ENCODE results near the gene MMD. TPM values are rescaled to one million over a fixed set of nuclear protein-coding genes. Genes with fewer than 3 reads are reported as not detected.
"Not testable (repeated sequence)": the region's sequence is repeated elsewhere in the genome, so short reads cannot be mapped to it uniquely, and the experiment has no call there.

The MMD gene
- total RNA-seq, 6 experiments from 2014 or later, result 2.8 to 17.2 (median 12.4) TPM

DNA sequence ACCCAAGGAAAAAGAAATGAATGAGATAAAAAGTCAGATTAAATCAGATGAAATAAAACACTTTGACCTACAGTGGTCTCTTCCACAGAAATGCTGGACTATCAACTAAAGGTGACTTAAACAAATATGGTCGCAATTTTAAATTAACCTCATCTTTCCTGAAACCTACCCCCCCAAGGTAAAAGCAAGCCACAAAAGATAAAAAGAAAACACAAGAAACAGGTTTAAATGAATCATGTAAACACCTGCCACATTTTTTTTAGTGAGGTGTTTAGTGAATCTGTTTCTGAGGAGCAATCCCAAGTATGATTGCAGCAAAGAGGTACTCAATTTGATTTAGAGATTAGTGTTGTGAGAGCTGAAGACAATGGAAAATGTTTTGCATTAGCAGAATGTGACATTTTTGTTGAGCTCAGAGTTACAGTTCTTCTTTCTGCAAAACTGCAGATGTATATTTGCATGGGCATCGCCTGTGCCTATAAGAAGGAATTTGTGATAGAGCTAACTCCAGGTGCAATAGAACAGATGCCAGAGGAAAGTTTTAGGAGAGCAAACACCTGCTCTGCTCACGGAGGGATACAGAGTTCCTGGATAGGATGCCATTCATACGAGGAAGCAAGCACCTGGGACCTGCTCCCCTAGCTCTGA is 3.4 kb upstream of the MMD start:
- 54% methylated on average over 3 of the region's 4 CpGs for WGBS (ENCODE audit: insufficient coverage, low coverage, low lambda C conversion rate, missing lambda C conversion rate)

DNA sequence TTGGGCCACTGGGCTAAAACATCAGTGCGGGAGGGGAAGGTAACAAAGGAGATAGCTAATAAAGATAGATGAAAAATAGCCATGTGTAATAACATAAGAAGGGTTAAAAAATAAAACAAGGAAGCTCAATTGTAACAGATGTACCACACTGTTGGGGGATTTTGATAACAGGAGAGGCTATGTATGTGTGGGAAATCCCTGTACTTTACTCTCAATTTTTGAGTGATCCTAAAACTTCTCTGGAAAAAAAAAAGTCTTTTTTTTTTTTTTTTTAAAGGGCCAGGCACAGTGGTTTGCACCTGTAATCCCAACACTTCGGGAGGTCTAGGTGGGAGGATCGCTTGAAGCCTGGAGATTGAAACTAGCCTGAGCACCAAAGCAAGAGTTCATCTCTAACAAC is 1.9 kb upstream of the MMD start:
- H3K9me3 ChIP-seq, result no peaks in the 10 kb centered on the region
- peaks cover 0 to 24% (median 2%) of the 10 kb centered on the region in 4 donors for H3K4me1 ChIP-seq
- H3K36me3 ChIP-seq, result no peaks in the 10 kb centered on the region
- DNase-seq (no peak), ATAC-seq (no peak)
- no peak overlapping the region for H3K4me3 ChIP-seq
- TF ChIP-seq, protein P1, sequence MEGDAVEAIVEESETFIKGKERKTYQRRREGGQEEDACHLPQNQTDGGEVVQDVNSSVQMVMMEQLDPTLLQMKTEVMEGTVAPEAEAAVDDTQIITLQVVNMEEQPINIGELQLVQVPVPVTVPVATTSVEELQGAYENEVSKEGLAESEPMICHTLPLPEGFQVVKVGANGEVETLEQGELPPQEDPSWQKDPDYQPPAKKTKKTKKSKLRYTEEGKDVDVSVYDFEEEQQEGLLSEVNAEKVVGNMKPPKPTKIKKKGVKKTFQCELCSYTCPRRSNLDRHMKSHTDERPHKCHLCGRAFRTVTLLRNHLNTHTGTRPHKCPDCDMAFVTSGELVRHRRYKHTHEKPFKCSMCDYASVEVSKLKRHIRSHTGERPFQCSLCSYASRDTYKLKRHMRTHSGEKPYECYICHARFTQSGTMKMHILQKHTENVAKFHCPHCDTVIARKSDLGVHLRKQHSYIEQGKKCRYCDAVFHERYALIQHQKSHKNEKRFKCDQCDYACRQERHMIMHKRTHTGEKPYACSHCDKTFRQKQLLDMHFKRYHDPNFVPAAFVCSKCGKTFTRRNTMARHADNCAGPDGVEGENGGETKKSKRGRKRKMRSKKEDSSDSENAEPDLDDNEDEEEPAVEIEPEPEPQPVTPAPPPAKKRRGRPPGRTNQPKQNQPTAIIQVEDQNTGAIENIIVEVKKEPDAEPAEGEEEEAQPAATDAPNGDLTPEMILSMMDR (IDR thresholded peaks at IDR 0.05), result no peak
- no peak for TF ChIP-seq POLR2A (IDR thresholded peaks at IDR 0.05)
- peak overlapping the region in 1 of 3 donors; percentile 80 for H3K27ac ChIP-seq
- no peaks in the 10 kb centered on the region for H3K27me3 ChIP-seq
- intact Hi-C loops (cut with DNase I), result no loop called here
- WGBS (ENCODE audit: insufficient coverage, low coverage, low lambda C conversion rate, missing lambda C conversion rate), result 65% methylated on average over 3 of the region's 3 CpGs

More for the DNA sequence above, 3.4 kb upstream of the MMD start:
- Histone ChIP-seq H3K4me1 (peaks cover 0 to 19% (median 2%) of the 10 kb centered on the region in 4 donors), H3K36me3 (no peaks in the 10 kb centered on the region), H3K4me3 (no peak overlapping the region), H3K9me3 (no peaks in the 10 kb centered on the region), H3K27ac (no peak overlapping the region), H3K27me3 (no peaks in the 10 kb centered on the region)
- DNase-seq (no peak), ATAC-seq (no peak)
- intact Hi-C loops (cut with DNase I), result no loop called here
- TF ChIP-seq POLR2A (IDR thresholded peaks at IDR 0.05), result no peak
- TF ChIP-seq, protein P1 (IDR thresholded peaks at IDR 0.05), result no peak

DNA sequence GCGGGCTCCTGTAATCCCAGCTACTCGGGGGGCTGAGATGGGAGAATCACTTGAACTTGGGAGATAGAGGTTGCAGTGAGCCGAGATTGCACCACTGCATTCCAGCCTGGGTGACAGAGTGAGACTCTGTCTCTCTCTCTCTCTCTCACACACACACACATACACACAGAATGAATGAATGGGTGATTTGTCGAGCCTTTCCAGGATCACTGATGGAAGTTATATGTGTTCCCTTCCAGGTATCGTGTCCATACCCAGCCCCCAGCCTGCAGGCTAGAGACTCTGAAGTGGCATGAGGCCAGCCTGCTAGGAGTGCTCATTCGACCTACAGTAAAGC is 1.2 kb upstream of the MMD start:
- Histone ChIP-seq H3K4me1 (peaks cover 0 to 24% (median 2%) of the 10 kb centered on the region in 4 donors), H3K27ac (peak overlapping the region in 1 of 3 donors; percentile 80)
- DNase-seq, result peak in 1 of 3 donors; percentile 54
- peak in 2 of 4 donors; percentile 2 to 4 for ATAC-seq
- H3K27me3 ChIP-seq; H3K36me3 ChIP-seq; intact Hi-C loops (cut with DNase I); H3K4me3 ChIP-seq; H3K9me3 ChIP-seq: not testable (repeated sequence)
- 43% methylated on average over 3 of the region's 6 CpGs for WGBS (ENCODE audit: insufficient coverage, low coverage, low lambda C conversion rate, missing lambda C conversion rate)

DNA sequence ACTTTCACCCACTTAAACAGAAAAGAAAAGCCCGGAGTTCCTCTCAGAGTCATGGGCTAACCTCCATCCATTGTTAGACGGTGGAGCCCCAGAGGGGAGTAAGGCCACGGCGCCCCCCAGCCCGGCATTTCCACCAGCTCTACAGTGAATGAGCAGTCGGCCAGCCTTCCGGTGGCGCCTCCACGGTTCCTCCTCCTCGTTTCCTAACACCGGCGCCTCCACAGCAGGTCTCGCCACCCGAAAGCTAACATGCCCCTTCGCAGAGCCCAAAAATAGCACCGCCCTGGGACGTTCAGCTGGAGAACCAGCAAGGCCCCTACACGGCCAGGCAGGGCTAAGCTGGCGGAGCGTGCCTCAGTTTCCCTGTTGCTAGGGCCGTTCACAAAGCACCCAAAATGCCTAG is 858 bp downstream of the MMD start:
- peak overlapping the region; percentile 74 to 98 (median 81) for H3K4me3 ChIP-seq
- H3K27me3 ChIP-seq, result no peaks in the 10 kb centered on the region
- ATAC-seq (peak; percentile 9 to 45 (median 20)), DNase-seq (peak; percentile 60 to 69 (median 64))
- H3K9me3 ChIP-seq, result no peaks in the 10 kb centered on the region
- TF ChIP-seq, protein P1 (IDR thresholded peaks at IDR 0.05), result no peak
- peak; percentile 14 for TF ChIP-seq POLR2A (IDR thresholded peaks at IDR 0.05)
- intact Hi-C loops (cut with DNase I), result no loop called here
- peaks cover 0 to 24% (median 2%) of the 10 kb centered on the region in 4 donors for H3K4me1 ChIP-seq
- no peaks in the 10 kb centered on the region for H3K36me3 ChIP-seq
- H3K27ac ChIP-seq, result peak overlapping the region; percentile 80 to 93 (median 86)
- 0% methylated on average over 6 of the region's 21 CpGs for WGBS (ENCODE audit: insufficient coverage, low coverage, low lambda C conversion rate, missing lambda C conversion rate)

DNA sequence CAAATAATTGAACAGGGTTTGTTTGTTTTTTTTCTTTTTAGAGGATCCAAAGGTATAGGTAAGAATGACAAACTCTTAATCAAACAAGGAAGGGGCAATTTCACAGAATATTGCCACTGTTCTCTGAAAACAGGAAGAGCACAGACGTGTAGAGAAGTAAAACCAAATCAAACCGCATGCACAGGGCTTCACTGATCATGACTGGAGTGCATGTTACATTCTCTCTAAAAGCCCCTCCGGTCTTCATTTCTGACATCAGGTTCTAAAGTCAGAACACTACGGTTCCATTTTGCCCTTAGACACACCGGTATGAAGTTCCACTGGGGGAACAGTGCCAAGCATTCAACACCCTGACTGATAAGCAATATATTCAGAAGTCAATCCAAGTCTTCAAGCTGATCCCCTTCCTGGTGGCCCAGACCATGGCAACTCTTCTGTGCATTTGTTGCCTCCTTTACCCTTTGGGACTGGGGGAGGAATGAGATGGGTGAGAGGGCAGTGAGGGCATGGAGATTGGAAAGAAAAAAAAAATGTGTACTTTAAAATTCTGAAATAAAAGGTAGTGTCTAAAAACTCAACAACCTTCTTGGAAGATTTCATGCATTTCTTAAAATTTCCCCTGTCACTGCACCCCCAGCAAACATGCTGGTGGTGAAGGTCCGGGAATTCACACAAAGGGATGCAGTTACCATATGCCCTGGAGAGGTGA is 1.4 kb downstream of the MMD start:
- TF ChIP-seq POLR2A (IDR thresholded peaks at IDR 0.05), result peak; percentile 27
- TF ChIP-seq, protein P1 (IDR thresholded peaks at IDR 0.05), result no peak
- 4% methylated on average over 6 of the region's 6 CpGs for WGBS (ENCODE audit: insufficient coverage, low coverage, low lambda C conversion rate, missing lambda C conversion rate)
- ATAC-seq, result peak in 1 of 4 donors; percentile 1
- Histone ChIP-seq H3K9me3 (no peaks in the 10 kb centered on the region), H3K27me3 (no peaks in the 10 kb centered on the region), H3K4me1 (peaks cover 0 to 24% (median 2%) of the 10 kb centered on the region in 4 donors), H3K4me3 (peak overlapping the region; percentile 74 to 98 (median 81)), H3K27ac (peak overlapping the region; percentile 80 to 93 (median 86)), H3K36me3 (no peaks in the 10 kb centered on the region)
- intact Hi-C loops (cut with DNase I), result no loop called here
- DNase-seq, result no peak
